GM18526 (cell line): ENCODE results near the gene SMC6.

Source experiments
- POLR2A ChIP-seq: IDR thresholded peaks from 3 replicates; pipeline ENCODE4 v1.6.1; 2011; ENCODE audit not compliant: insufficient read length; ENCODE audit errors: extremely low read depth

The SMC6 gene

DNA sequence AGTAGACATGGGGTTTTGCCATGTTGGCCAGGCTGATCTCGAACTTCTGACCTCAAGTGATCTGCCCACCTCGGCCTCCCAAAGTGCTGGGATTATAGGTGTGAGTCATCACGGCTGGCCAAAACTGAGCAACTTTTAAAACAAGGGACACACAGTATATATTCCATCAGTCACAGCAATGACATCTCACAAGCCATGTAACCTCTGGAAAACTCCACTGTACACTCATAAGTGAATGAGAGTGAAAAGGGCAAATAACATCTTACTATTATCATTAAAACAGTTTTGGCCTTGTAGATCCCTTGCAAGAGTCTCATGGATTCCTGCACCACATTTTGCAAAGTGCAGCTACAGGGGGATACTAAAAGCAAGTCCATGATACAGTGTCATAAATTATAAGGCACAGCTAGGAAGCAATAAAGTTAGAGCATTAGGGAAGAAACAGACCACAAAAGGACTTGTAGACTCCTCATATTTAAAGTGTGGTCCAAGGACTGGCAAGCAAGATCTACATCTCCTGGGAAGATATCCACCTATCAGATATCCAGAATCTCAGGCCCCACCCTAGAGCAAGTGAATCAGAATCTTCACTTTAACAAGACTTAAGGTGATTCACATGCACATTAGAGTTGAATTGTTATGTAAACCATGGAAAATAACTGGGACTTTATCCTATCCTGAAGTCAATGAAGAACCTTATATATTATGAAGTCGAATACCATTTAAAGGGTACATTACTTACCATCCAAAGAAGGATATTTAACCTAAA lies 5.7 kb downstream of the SMC6 start:
- TF ChIP-seq POLR2A, result no peak

DNA sequence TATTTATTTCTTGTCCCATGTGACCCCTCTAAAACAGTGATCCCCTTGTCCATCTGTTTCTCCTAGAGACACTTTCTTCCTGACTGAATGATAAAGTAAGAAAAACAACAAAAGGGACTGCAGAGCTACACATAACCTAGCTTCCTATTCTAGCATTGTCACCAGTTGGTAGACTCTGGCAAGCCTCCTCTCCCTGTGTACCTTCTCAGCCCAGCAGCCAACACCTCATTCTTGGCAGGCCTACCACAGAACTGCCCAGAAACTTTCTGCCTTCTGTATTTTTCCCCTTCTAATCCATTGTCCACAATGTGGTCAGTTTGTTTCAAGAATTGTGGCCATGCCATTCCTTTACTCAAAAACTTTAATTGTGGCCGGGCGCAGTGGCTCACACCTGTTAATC lies 13.4 kb downstream of the SMC6 start:
- no peak for TF ChIP-seq POLR2A

DNA sequence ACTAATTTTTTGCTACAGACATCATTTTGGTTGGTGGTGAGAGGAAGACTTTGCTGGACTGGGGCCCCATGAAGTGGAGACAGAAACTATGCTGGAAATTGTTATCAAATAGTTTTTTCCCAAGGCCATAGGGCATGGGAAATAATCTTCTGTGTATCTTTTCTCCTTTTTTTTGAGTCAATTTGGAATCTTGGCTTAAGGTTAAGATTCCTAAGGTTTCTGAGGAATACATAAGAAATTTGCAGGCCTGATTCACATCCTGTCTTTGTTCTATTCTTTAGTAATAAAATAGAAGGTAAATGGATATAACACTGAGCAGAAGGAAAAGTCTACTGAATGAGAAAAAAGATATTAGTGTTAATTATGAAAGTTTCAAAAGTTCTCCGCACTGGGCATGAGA lies 16.6 kb downstream of the SMC6 start:
- TF ChIP-seq POLR2A, result no peak

DNA sequence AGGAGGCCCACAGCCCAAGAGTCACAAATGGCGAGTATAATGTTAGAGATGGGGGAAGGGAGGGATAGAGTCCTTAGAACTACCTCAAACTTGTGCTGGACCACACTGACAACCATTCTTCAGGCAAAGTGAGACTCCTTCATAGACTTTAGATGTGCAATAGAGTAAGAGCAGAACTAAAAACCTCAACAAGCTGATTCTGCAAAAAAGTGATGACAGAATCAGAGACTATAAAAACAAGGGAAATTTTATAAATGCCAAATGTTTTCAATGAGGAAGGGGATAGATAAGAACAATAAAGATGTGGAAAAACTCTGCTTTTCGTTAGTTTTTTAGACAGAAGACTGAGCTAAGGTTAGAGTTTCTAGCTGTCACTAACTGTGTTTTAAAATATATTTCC lies 17.7 kb downstream of the SMC6 start:
- no peak for TF ChIP-seq POLR2A

DNA sequence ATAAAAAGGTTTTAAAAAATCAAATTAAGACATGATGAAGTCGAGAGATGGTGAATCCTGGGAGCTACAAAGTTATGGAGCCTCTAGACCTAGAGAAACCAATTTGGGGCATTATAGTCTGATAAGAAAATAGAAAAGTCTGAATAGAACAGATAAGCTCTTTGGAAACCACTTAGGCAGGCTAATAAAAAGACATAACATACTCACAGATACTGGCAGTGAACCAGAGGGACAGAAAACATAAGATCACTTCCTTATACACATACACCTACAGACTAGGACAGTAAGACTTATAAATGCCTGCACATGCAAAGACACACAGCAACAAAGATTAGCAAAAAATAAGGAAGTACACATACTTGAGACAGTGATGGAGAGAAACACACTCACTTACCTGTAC lies 20.0 kb downstream of the SMC6 start:
- TF ChIP-seq POLR2A, result no peak

DNA sequence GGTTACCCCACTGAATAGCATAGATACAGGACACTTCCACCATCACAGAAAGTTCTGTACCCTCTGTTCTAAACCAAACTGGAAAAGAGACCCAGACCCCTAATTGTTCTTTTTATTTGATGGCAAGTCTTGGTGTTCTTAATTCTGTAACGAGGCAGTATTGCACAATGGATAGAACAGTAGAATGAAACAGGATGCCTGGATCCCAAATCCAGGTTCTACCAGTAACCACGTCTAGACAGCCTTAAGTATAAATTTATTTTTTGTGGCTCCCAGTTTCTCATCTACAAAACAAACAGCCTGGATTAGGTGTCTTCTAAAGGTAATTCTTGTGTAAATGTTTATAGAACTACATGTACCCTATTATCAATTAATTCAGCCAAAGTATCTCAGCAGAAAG lies 23.7 kb downstream of the SMC6 start:
- TF ChIP-seq POLR2A, result no peak

DNA sequence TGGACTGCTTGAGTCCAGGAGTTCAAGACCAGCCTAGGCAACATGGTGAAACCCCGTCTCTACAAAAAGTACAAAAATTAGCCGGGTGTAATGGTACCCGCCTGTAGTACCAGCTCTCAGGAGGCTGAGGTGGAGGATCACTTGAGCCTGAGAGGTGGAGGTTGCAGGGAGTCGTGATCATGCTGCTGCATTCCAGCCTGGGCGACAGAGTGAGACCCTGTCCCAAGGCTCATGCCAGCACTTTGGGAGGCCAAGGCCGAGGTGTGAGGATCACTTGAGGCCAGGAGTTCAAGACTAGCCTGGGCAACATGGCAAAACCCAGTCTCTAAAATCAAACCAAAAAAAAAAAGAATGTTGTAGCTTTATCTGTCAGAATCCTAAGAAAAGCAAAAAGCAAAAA lies 25.4 kb downstream of the SMC6 start:
- TF ChIP-seq POLR2A, result no peak

DNA sequence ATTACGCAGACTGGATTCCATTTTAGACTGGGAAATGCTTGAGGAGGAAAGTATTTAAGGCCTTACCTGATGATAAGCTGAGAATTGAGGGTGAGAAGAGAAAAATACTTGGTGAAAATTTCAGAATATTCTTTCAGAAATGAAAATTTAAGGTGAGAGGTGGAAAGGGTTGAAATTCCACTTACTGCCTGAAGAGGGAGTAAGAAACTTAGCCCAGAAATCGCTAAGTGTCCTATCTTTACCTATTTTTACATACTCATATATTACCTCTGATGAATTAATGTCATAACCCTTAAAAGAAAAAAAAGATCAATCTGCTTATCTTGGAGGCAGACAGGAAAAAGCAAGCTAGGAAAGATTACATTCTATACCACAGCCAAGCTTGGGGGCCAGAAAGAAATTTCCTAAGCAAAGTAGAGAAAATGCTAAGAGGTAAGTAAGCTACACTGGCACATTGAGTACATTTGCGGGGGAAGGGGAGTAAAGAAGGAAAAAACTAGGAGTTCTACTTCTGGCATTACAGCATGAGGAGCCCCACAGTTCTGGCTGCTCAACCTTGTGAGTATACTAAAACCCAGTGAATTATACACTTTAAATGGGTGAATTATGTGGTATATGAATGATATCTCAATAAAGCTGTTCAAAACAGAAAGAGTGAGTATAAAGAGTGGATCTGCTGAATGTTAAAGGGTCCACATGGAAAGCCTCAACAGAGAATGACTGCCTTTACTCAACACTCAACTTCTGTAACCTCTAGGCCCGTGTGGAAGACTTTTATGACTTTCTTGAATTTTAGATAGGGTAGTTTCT lies 33.8 kb downstream of the SMC6 start:
- TF ChIP-seq POLR2A, result no peak

DNA sequence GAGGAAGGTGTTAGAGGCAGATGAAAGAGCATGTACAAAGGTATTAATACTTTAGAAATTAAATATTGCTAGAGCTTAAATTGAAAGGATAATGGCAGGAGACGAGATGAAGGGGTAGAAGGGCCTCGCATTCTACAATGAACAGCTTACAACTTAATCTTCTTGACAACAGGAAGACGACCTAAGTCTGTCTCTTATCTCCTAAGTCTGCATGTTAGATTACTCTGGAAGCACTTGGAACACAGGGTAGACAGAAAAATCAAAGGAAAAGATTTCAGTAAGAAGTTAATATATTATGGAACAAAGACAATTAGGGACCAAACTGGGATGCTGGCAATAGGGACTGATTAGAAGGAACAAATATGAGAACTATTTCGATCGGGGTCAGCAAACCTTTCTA lies 34.9 kb downstream of the SMC6 start:
- no peak for TF ChIP-seq POLR2A

DNA sequence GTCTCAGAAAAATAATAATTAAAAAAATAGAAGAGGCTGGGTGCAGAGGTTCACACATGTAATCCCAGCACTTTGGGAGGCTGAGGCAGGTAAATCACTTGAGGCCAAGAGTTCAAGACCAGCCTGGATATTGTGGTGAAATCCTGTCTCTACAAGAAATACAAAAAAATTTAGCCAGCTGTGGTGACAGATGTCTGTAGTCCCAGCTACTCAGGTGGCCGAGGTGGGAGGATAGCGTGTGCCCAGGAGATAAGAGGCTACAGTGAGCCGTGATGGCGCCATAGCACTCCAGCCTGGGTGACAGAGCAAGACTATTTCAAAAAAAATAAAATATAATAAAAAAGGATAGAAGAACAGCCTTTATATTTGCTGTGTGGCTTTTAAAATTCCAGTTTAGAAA lies 35.9 kb downstream of the SMC6 start:
- TF ChIP-seq POLR2A, result no peak

DNA sequence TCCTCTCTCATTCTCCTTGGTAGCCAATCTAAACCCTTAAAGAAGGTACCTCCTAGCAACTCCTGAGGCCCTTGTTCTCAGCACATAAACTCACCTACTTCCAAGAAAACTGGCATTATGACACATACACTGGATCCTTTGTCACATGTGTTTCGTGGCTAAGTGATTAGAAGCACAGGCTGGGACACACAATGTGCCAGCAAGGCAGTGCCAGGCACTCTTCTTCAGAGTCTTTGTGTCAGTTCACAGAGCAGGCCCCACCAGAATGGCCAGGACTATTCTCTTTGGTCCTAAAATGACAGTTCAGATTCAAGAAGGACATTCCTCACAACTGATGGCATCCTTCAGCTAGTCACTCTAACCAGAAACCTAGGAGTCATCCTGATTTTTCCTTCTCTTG lies 40.3 kb downstream of the SMC6 start:
- no peak for TF ChIP-seq POLR2A

DNA sequence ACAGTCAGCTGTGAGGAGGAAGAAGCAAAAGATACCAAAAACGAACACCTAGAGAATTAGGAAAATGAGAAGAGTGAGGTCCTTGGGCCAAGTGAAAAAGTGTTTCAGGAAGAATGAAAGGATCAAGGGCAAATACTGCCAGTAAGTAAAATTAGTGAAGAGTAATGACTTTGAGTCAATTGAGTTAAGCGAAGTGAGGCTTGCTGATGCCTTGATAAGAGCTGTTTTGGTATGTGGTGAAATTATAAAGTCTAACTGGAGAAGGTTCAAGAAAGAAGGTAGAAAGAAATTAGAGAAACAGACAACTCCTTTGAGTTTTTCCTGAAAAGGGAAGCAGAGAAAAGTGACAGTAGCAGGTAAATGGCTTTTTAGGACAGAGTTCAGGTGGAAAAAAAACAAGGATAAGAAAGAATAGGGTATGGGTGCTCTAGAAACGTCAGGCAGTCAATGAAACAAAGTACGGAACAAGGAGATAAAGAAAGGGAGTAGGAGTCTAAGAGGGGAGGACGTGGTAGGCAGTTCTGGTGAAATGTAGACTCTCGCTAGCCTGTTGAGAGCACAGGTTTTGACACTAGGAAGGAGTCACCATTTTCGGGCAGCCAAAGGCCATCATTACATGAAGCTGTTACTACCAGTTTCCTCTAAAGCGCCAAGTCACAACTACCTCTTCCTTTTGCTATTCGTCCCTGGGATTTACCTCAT lies 42.9 kb downstream of the SMC6 start:
- TF ChIP-seq POLR2A, result no peak

DNA sequence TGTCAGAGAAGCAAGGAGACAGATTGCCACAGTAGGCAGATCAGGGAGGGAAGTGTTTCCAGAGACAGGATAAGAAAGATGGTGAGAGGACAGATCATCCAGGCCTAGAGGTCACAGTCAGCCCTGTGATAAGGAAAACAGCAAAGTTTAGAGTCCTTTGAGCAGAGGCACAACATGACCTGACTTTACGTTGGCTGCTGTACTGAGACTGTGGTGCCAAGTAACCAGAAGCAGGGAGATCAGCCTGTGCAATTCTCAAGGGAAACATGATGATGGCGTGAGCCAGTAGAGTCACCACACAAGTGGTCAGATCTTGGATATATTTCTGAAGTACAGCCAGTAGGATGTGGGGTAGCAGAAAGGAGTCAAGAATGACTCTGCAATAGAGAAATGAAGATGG lies 43.7 kb downstream of the SMC6 start:
- no peak for TF ChIP-seq POLR2A

DNA sequence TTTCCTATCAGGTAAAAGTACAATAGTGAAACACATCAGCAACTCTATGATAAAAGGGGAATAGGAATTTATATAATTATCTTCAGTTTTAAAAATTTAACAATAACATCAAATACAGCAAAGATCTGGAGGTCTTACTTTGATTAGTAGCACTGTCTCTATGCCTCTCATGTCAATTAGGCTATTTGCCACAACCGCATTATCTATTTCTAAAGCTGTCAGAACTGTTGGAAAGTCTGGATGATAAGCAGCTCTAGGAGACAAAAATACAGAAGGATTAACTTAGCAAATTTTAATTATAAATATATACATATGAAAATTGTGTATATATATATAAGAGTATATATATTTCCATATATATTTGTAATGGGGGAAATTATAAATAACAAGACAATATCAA lies 45.1 kb downstream of the SMC6 start:
- no peak for TF ChIP-seq POLR2A

DNA sequence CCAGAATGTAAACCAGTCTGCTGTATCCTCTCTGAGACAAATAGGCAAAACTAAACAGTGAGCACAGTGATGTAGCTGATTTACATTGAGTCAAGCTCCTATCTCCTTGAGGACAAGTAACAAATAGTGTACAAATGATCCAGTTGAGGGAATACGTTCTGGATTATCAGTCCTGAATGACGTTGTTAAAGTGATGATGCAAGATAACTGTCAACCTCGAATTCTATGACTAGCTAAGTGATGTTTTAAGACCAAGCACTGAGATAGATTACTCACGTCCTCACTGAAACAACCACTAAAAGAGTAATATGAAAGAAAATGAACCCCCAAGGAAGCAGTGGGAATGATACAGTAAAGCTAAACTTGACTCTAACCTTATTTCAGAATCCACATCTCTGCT lies 46.8 kb downstream of the SMC6 start:
- TF ChIP-seq POLR2A, result no peak

DNA sequence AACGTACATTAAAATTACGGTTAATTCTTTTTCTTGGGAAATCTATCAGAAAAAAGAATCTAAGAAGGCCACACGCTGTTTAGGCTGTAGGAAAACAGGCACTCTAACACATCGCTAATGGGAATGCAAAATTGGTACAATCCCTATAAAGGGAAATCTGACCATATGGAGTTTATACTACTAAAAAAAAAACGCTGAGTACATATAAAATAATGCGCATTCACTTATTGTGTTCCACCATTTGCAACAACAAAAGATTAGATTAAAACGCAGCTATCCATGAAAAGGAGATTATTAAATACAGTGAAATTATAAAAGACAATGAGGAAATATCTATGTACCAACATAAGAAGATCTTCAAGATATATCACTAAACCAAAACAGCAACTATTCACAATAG lies 62.8 kb downstream of the SMC6 start:
- TF ChIP-seq POLR2A, result no peak
